ENCODE measurements around the gene SOWAHA. TPM values are rescaled to one million over a fixed set of nuclear protein-coding genes. Genes with fewer than 3 reads are reported as not detected.

Gene SOWAHA
- total RNA-seq, 1 donor from 2014 or later, result not detected

GRCh38 chr5:132808448-132808847 lies 4.7 kb upstream of the SOWAHA start:
- Mint-ChIP-seq H3K27me3 (ENCODE audit: unreplicated experiment) (peaks cover 66% of the 10 kb centered on the region), H3K4me3 (ENCODE audit: unreplicated experiment) (no peak overlapping the region), H3K4me1 (ENCODE audit: unreplicated experiment) (peaks cover 9% of the 10 kb centered on the region), H3K27ac (ENCODE audit: unreplicated experiment) (no peak overlapping the region), H3K9me3 (ENCODE audit: unreplicated experiment) (no peaks in the 10 kb centered on the region), H3K36me3 (ENCODE audit: unreplicated experiment) (peaks cover 1% of the 10 kb centered on the region)
- no peak for TF ChIP-seq CTCF (IDR thresholded peaks at IDR 0.05)
- DNase-seq (ENCODE audit: extremely low spot score, unreplicated experiment), result no peak

DNA sequence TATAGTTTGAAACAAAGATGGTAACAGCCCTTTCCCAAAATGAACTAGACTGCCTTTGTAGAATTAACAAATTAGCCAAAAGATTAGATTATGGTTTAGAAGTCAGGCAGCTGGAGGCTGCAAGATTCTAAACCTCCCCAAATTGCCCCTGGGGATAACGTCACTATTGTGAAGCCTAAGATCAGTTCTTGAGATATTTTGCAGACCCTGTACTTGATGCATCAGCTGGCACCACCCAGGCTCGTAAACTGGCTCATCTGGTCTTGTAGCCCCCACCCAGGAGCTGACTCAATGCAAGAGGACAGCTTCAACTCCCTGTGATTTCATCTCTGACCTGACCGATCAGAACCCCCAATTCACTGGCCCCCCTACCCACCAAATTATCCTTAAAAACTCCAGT lies 4.2 kb upstream of the SOWAHA start:
- Mint-ChIP-seq H3K27me3 (ENCODE audit: unreplicated experiment) (peaks cover 62% of the 10 kb centered on the region), H3K4me1 (ENCODE audit: unreplicated experiment) (peaks cover 9% of the 10 kb centered on the region), H3K27ac (ENCODE audit: unreplicated experiment) (no peak overlapping the region), H3K9me3 (ENCODE audit: unreplicated experiment) (no peaks in the 10 kb centered on the region), H3K36me3 (ENCODE audit: unreplicated experiment) (peaks cover 1% of the 10 kb centered on the region), H3K4me3 (ENCODE audit: unreplicated experiment) (no peak overlapping the region)
- no peak for DNase-seq (ENCODE audit: extremely low spot score, unreplicated experiment)
- no peak for TF ChIP-seq CTCF (IDR thresholded peaks at IDR 0.05)

GRCh38 chr5:132810605-132811004 lies 2.5 kb upstream of the SOWAHA start:
- Mint-ChIP-seq H3K4me1 (ENCODE audit: unreplicated experiment) (peaks cover 15% of the 10 kb centered on the region), H3K9me3 (ENCODE audit: unreplicated experiment) (no peaks in the 10 kb centered on the region), H3K4me3 (ENCODE audit: unreplicated experiment) (no peak overlapping the region), H3K36me3 (ENCODE audit: unreplicated experiment) (peaks cover 1% of the 10 kb centered on the region), H3K27ac (ENCODE audit: unreplicated experiment) (no peak overlapping the region), H3K27me3 (ENCODE audit: unreplicated experiment) (peaks cover 52% of the 10 kb centered on the region)
- no peak for TF ChIP-seq CTCF (IDR thresholded peaks at IDR 0.05)
- no peak for DNase-seq (ENCODE audit: extremely low spot score, unreplicated experiment)

GRCh38 chr5:132812123-132812765 lies 858 bp upstream of the SOWAHA start:
- no peak for TF ChIP-seq CTCF (IDR thresholded peaks at IDR 0.05)
- DNase-seq (ENCODE audit: extremely low spot score, unreplicated experiment), result no peak
- Mint-ChIP-seq H3K9me3 (ENCODE audit: unreplicated experiment) (no peaks in the 10 kb centered on the region), H3K27me3 (ENCODE audit: unreplicated experiment) (peaks cover 50% of the 10 kb centered on the region), H3K27ac (ENCODE audit: unreplicated experiment) (no peak overlapping the region), H3K4me3 (ENCODE audit: unreplicated experiment) (no peak overlapping the region), H3K36me3 (ENCODE audit: unreplicated experiment) (peaks cover 1% of the 10 kb centered on the region), H3K4me1 (ENCODE audit: unreplicated experiment) (peaks cover 15% of the 10 kb centered on the region)

DNA sequence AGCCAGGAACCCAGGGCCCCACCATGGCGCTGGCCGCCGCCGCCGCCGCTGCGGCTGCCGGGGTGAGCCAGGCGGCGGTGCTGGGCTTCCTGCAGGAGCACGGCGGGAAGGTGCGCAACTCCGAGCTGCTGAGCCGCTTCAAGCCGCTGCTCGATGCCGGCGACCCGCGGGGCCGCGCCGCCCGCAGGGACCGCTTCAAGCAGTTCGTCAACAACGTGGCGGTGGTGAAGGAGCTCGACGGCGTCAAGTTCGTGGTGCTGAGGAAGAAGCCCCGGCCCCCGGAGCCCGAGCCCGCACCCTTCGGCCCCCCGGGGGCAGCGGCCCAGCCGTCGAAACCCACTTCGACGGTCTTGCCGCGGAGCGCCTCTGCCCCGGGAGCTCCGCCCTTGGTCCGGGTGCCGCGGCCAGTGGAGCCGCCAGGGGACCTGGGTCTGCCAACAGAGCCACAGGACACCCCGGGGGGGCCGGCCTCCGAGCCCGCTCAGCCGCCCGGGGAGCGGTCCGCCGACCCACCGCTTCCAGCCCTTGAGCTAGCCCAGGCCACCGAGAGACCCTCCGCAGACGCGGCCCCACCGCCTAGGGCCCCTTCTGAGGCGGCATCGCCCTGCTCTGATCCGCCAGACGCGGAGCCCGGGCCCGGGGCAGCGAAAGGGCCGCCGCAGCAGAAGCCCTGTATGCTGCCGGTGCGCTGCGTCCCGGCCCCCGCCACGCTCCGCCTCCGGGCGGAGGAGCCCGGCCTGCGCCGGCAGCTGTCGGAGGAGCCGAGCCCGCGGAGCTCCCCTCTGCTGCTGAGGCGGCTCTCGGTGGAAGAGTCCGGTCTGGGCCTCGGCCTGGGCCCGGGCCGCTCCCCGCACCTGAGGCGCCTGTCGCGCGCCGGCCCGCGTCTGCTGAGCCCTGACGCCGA lies 749 bp downstream of the SOWAHA start:
- no peak for DNase-seq (ENCODE audit: extremely low spot score, unreplicated experiment)
- no peaks in the 10 kb centered on the region for H3K36me3 Mint-ChIP-seq (ENCODE audit: unreplicated experiment)
- peaks cover 40% of the 10 kb centered on the region for H3K27me3 Mint-ChIP-seq (ENCODE audit: unreplicated experiment)
- no peak for TF ChIP-seq CTCF (IDR thresholded peaks at IDR 0.05)
- H3K4me3 Mint-ChIP-seq (ENCODE audit: unreplicated experiment), result no peak overlapping the region
- no peaks in the 10 kb centered on the region for H3K9me3 Mint-ChIP-seq (ENCODE audit: unreplicated experiment)
- H3K4me1 Mint-ChIP-seq (ENCODE audit: unreplicated experiment), result peaks cover 15% of the 10 kb centered on the region
- H3K27ac Mint-ChIP-seq (ENCODE audit: unreplicated experiment), result no peak overlapping the region
